Measurements from ENCODE around the gene YWHAG.

- TF ChIP-seq CTCF (optimal IDR thresholded peaks at IDR 0.05 in 1 of 3, IDR thresholded peaks at IDR 0.05 in 1 of 3, conservative IDR thresholded peaks at IDR 0.05 in 1 of 3; ENCODE audit: extremely low read depth in 1 of 3, insufficient read depth in 2 of 3, low read length in 3 of 3) = no peak
- TF ChIP-seq EZH2 (IDR thresholded peaks at IDR 0.05; ENCODE audit: low read length) = no peak
Measured at GRCh38 chr7:76369018-76369417, 10.2 kb upstream of the YWHAG start.

Data from keratinocyte (primary cell).